Tongue (tissue), 2 donors: ENCODE results near the gene RAD23B. TPM values are rescaled to one million over a fixed set of nuclear protein-coding genes. Genes with fewer than 3 reads are reported as not detected.
A peak's percentile ranks its signal among the peaks of the same experiment; 100 is the strongest.

ENCODE experiments used
- DNase-seq: peaks from one replicate; pipeline ENCODE4 v3.0.0-alpha.2; 2015
- total RNA-seq: library from RNA; depleted of rRNA; stranded (reverse); fragments of >200 nt; gene quantifications from one replicate; pipeline ENCODE4 v1.2.3, GENCODE V29; 2014

RAD23B gene
- total RNA-seq, 1 donor from 2014 or later: 114 TPM

DNA sequence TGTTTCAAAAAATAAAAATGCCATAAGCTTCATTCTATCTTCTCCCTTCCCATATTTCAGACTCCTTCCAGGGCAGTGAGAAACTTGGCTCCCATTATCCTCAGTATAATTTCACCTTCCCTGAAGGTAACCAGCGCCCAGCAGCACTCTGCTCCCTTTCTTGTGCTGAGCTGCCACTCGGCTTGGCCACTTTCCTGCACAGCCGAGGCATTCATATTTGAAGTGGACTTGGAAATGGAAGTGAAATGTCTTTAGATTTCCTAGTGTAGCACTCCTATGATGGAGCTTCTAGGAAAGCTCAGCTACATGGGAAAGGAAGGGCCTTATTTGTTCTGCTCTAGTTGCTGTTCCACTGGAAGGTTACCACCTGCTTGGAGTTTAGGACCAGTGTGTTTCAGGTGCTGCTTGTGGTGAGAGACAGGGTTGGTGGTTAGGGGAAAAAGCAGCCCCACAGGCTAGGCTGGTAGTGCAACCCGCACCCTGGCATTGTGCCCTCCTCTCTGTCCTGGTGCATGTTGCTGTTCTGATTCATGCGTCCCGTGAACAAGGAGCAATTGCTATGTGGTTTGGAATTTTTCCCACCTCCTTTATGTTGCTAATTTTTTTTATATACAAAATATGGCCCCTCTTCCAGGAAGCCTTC is 53.8 kb downstream of the RAD23B start:
- peak; percentile 19 for DNase-seq

- DNase-seq: peak; percentile 39
These were observed 54.9 kb downstream of the RAD23B start for GRCh38 chr9:107337676-107338590.

GRCh38 chr9:107338911-107339659 is 56.0 kb downstream of the RAD23B start:
- DNase-seq: no peak

- peak; percentile 77 for DNase-seq
These were observed 58.0 kb downstream of the RAD23B start for GRCh38 chr9:107340920-107341632.

GRCh38 chr9:107342476-107343161 is 59.5 kb downstream of the RAD23B start:
- DNase-seq: no peak

DNA sequence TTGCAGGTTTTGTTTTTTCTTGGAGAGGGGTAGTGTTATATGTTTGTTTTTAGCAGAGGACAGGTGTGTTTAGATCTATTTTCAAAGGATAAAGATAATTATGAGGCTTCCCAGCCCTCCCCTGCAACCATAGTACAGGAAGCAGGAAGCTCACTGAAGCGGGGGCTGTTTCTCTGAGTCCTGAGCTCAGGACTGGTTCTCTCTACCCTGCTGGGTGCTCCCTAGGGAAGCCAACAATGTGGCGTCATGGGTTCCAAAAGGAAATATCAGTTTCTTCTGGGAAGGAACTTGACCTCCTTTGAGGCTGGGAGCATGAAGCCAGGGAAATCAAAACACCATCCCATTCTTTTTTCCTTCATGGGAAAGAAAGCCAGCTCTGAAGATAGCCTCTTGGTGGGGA is 62.2 kb downstream of the RAD23B start:
- DNase-seq: no peak

DNA sequence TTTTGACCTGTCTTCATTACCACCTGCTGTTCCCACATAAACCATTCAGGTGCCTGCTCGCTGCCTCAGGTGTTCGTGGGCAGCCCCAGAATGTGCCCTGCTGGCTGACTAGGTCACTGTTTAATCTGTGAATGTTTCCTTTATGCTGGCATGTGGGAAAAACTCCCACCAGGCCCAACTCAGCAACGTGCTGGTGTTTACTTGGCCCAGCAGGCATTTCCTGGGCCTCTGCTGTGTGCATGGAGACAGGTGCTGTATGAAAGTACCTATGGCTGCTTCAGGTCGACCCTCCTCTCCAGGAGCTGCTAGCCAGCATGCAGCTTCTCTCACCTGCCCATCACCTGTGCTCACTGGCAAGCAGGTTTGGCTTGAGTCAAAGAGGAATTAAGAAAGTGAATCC is 65.8 kb downstream of the RAD23B start:
- no peak for DNase-seq

DNA sequence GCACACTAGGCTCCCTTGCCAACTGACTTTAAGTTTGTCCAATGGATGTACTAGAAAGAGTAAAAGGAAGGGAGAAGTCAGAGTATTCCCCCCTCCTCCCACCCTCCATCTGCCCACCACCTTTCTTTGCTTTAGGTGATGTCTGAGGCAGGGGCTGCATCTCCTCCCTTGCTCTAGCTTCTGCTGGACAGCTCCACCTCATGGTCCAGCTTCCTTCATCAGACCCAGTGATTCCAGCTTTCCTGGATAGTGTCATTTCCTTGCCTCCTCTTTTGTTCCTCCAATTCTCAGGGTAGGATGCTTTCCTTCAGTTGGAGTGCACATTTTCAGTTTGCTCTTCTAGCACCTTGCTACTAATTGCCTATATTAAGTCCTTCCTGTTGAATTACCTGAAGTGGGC is 67.4 kb downstream of the RAD23B start:
- no peak for DNase-seq

DNA sequence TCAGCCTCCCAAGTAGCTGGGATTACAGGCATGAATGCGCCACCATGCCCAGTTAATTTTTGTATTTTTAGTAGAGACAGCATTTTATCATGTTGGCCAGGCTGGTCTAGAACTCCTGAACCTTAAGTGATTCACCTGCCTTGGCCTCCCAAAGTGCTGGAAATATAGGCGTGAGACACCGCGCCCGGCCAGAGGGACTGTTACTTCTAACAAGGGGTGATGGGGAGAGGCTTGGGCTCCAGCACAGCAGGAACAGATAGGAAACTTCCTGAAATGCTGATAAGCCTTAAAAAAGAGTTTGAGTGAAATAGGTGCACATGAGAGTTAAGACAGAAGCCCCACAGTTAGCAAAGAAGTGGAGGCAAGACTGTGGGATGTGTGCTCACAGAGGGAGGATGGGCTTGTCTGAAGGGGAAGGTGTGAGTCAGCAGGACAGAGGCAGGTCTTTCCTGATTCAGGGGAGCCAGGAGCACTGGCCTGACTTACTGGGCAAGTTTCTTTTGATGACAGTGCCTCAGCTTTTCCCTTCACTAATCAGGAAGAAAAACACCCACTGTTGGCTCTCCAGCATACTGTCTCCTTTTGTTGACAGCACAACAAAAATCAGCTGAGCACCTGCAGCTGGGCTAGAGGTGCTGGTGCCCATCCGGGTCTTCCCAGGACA is 68.4 kb downstream of the RAD23B start:
- no peak for DNase-seq

- DNase-seq: no peak
These were observed 72.3 kb downstream of the RAD23B start for GRCh38 chr9:107355394-107355793.

GRCh38 chr9:107358986-107359385 is 75.9 kb downstream of the RAD23B start:
- peak; percentile 77 for DNase-seq

DNA sequence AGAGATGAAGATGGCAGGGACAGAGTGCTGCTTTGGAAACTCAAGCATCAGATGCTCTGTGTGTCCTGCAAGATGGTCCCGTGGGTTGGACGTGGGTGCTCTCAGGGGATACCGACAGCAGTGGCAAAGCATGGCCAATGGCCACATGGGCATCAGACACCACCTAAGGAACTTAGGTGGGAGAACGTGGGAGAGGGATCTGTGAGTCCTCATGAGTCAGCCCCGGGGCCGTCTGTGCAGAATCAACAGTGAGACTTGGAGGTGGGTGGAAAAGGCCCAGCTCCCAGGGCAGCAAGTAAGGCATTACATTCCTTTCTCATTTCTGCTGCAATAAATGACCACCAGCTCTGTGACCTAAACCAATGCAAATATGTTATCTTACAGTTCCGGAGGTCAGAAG is 77.0 kb downstream of the RAD23B start:
- no peak for DNase-seq

DNA sequence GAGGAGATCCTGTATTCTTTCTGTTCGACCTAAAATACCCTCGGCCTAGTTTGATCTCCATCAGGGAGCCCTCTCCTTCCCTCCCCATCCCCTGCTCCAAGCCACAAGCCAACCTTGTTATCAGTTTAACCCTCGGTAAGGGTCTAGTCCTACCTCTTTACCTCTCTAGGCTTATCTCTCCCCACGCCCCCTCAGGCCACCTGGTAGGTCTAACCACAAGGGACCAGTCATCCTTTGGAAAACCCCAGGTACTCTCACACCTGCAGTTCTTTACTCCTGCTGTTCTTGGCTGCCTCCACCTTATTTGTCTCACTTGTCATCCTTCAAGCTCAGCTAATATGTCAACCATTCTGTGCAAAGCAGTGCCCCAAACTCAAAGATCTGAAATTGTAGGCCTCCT is 78.7 kb downstream of the RAD23B start:
- DNase-seq: no peak

DNA sequence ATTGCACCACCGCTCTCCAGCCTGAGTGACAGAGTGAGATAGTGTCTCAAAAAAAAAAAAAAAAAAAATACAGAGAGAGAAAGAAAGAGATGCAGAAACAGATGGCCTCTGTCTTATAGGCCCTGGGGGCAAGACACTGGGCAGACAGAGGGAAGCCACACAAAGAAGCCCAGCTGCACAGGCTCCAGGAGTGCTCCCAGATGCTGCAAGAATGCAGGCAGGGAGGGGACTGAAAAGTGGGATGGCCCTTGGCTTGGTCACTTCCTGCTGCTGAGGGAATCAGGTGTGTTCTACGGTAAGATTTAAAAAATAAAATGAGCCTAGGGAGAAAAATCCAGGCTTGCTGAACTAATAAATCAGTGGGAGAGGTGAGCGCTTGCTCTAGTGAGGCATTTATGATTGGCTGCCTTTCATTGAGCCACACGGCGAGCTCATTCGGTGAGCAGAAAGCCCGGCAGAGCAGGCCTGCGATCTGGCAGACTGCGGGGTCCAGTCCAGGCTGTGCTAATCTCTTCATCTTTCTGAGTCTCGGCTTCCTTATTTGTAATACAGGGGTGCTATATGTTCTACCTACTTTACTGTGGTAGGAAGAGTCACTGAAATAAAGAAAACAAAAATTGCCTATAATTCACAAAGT is 80.6 kb downstream of the RAD23B start:
- peak; percentile 54 for DNase-seq

DNA sequence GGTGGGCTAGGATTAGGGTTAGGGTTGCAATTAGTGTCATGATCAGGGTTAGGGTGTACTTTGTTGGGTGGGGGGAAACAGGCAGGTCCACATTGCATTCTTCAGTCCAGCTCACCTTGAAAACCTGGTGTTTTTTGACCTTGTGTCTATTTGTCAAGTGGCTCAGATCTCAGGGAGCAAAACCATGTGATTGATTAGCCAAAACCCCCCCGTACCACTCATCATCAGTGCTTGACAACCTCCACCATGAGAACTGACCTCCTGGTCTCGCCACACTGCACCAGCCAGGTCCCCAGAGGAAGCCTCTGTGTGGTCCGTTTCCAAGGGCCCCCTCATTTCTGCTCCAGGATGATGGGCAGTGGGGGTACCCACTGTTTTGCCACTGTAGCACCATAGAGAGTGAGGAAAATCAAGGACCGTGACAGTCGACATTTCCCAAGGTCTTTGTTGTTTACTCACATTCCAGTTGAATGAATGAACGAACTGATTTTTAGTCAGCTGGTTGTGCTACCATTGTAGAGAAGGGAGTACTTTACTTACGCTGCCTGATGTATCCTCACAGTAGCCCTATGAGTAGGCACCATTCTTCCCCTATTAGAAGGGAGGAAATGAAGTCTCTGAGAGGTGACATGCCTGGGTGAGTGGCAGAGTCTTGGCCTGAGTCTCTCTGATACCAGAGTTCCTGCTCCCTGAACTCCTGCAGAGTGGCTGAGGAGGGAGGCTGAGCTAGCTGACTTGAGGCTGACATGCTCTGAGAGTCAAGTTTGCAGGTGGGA is 84.8 kb downstream of the RAD23B start:
- no peak for DNase-seq

DNA sequence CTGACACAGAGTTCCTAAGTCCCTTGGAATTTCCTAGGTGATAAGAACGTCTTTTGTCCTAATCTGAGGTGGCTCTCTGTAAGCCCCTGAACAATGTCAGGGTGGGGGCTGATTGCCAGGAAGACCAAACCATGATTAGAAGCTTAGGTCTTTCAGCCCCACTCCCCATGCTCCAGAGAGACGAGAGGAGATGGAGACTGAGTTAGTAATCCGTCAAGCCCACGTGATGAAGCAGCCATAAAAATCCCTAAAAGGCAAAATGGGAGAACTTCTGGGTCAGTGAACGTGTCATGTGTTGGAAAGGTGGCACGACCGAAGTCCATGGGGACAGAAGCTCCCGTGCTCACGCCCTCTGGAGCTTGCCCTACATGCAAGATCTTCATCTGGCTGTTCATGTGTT is 85.6 kb downstream of the RAD23B start:
- DNase-seq: no peak

- no peak for DNase-seq
These were observed 90.7 kb downstream of the RAD23B start for GRCh38 chr9:107373809-107374208.

DNA sequence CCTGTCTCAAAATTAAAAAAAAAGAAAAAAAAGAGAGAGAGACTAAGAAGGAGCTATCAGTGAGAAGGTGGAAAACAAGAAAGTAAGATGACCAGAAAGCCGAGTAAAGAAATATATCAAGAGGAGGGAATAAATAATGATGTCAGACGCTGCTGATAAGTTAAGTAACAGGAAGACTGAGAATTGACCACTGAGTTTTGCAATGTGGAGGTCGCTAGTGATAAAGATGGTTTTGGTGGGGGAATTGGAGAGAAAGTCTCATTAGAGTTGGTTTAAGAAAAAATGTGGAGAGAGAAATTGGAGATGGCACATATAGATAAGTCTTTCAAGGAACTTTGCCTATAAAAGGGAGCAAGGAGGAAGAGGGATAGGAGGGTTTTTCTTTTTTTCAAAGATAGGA is 91.9 kb downstream of the RAD23B start:
- no peak for DNase-seq

DNA sequence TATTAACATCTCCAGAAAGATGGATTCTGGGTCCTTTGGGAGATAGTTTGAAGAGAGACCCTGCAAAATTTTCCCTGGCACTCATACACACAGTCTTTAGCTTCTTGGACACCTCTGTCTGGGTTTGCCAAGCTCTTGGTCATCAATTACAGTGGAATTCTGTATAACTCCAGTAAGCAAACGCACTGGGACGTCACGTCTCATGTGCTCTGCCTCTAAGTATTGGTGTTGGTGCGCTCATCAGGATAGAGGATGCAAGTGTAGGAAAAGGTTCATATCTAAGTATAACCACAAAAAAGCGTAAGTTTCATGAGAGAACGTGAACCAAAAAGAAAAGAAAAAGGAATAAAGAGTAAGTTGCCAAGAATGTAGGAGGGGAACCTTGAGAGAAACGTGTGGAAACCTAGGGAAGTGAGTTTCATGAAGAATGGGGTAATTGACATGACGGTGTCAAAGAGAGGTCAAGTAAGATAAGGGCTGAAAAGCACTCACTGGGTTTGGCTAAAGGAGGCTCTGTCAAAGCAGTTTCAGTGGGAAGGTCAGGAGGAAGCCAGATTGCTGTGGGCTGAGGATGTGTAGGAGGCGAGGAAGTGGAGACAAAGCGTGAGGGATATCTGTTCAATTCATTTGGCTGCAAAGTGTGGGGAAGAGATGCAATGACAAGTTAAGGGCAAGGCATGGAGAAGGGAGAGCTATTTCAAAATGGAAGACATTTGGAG is 92.7 kb downstream of the RAD23B start:
- DNase-seq: no peak
